Measurements from ENCODE around the gene GREB1.

Gene GREB1

GRCh38 chr2:11533278-11534070 lies at the start of gene GREB1:
GREB1 (plus strand) TSS chr2:11534045; CDS start chr2:11556615, 22,570 bp downstream.
- no peak for DNase-seq (ENCODE audit: low read depth in 2 of 2)

- no peak for DNase-seq (ENCODE audit: low read depth in 2 of 2)
These were observed 45.0 kb upstream of the GREB1 start for GRCh38 chr2:11488809-11489208.

- DNase-seq (ENCODE audit: low read depth in 2 of 2), result no peak
These were observed 43.7 kb upstream of the GREB1 start for GRCh38 chr2:11490194-11490593.

GRCh38 chr2:11491348-11491933 lies 42.4 kb upstream of the GREB1 start:
- no peak for DNase-seq (ENCODE audit: low read depth in 2 of 2)

- no peak for DNase-seq (ENCODE audit: low read depth in 2 of 2)
These were observed 41.6 kb upstream of the GREB1 start for GRCh38 chr2:11492244-11492643.

GRCh38 chr2:11492720-11493119 lies 41.1 kb upstream of the GREB1 start:
- no peak for DNase-seq (ENCODE audit: low read depth in 2 of 2)

- no peak for DNase-seq (ENCODE audit: low read depth in 2 of 2)
These were observed 40.6 kb upstream of the GREB1 start for GRCh38 chr2:11493282-11493681.

- no peak for DNase-seq (ENCODE audit: low read depth in 2 of 2)
These were observed 39.5 kb upstream of the GREB1 start for GRCh38 chr2:11494310-11494709.

GRCh38 chr2:11495844-11496681 lies 37.8 kb upstream of the GREB1 start:
- DNase-seq (ENCODE audit: low read depth in 2 of 2), result no peak

- no peak for DNase-seq (ENCODE audit: low read depth in 2 of 2)
These were observed 35.3 kb upstream of the GREB1 start for GRCh38 chr2:11498543-11499034.

- no peak for DNase-seq (ENCODE audit: low read depth in 2 of 2)
These were observed 34.6 kb upstream of the GREB1 start for GRCh38 chr2:11499081-11499743.

GRCh38 chr2:11500702-11501303 lies 33.0 kb upstream of the GREB1 start:
- DNase-seq (ENCODE audit: low read depth in 2 of 2), result no peak

- no peak for DNase-seq (ENCODE audit: low read depth in 2 of 2)
These were observed 31.0 kb upstream of the GREB1 start for GRCh38 chr2:11502740-11503292.

GRCh38 chr2:11503354-11503927 lies 30.4 kb upstream of the GREB1 start:
- no peak for DNase-seq (ENCODE audit: low read depth in 2 of 2)

- no peak for DNase-seq (ENCODE audit: low read depth in 2 of 2)
These were observed 27.9 kb upstream of the GREB1 start for GRCh38 chr2:11505652-11506610.

GRCh38 chr2:11506611-11506969 lies 27.3 kb upstream of the GREB1 start:
- DNase-seq (ENCODE audit: low read depth in 2 of 2), result no peak

- no peak for DNase-seq (ENCODE audit: low read depth in 2 of 2)
These were observed 26.3 kb upstream of the GREB1 start for GRCh38 chr2:11507517-11507916.

- no peak for DNase-seq (ENCODE audit: low read depth in 2 of 2)
These were observed 25.6 kb upstream of the GREB1 start for GRCh38 chr2:11508279-11508678.

- DNase-seq (ENCODE audit: low read depth in 2 of 2), result no peak
These were observed 24.0 kb upstream of the GREB1 start for GRCh38 chr2:11509657-11510360.
